Endothelial cell of umbilical vein (primary cell): ENCODE measurements around the gene PRRC2C. TPM values are rescaled to one million over a fixed set of nuclear protein-coding genes. Genes with fewer than 3 reads are reported as not detected.

Experiments
- BruUV-seq: library from RNA; stranded (reverse); fragments of 400-500 nt; replicated peaks from 2 replicates; lab custom pipeline; 2021; lab: Mats Ljungman, UMichigan
- CTCF ChIA-PET: fragments of 300-600, 350-600 bp; sonication (Branson Sonifier 250); formaldehyde crosslinking; loops from one replicate; lab custom pipeline; 2021; ENCODE audit warnings: antibody characterized with exemption, inconsistent platforms; lab: Charles Lee
- POLR2A ChIA-PET: fragments of 300-600, 350-600 bp; sonication (Branson Sonifier 250); formaldehyde crosslinking; loops from one replicate; lab custom pipeline; 2021; ENCODE audit warnings: antibody characterized with exemption, inconsistent platforms; lab: Charles Lee
- DNase-seq: peaks from one replicate; pipeline ENCODE4 v3.0.0-alpha.2; 2011; ENCODE audit warnings: low read depth, low spot score
- FAIRE-seq: peaks from 2 replicates; lab custom pipeline; 2011; peaks lifted over from hg19 to GRCh38; lab: Jason Lieb, UNC
- H2AFZ ChIP-seq: 2 replicates; pipeline ENCODE4 v1.6.0; 2012; ENCODE audit warnings: low read depth, low read length, control low read depth, inconsistent platforms
- H3K27ac ChIP-seq: 2 replicates; pipeline ENCODE4 v1.5.1; 2011; ENCODE audit warnings: low read depth, mild to moderate bottlenecking, control low read depth, low read length, moderate library complexity; ENCODE audit not compliant: insufficient read depth
- H3K27me3 ChIP-seq, 2 experiments: 2 replicates each; pipeline versions ENCODE4 v1.6.0 to v1.6.1; 2011; ENCODE audit warnings: low read length in 2 of 2, mixed read lengths in 1 of 2; ENCODE audit not compliant: control insufficient read depth in 2 of 2, insufficient read depth in 2 of 2
- H3K36me3 ChIP-seq, 2 experiments: 2 replicates in 1 of 2; 3 replicates in 1 of 2; pipeline ENCODE4 v1.5.1; 2011; ENCODE audit warnings: low read length in 2 of 2, mild to moderate bottlenecking in 1 of 2, moderate library complexity in 1 of 2; ENCODE audit not compliant: control insufficient read depth in 2 of 2, insufficient read depth in 2 of 2; ENCODE audit errors: extremely low read depth in 1 of 2
- H3K4me1 ChIP-seq: 3 replicates; pipeline ENCODE4 v1.5.1; 2011; ENCODE audit warnings: mild to moderate bottlenecking, low read length; ENCODE audit not compliant: control insufficient read depth, insufficient read depth; ENCODE audit errors: extremely low read depth
- H3K4me2 ChIP-seq: 2 replicates; pipeline ENCODE4 v1.6.1; 2011; ENCODE audit warnings: low read length, control low read depth, mixed read lengths; ENCODE audit not compliant: insufficient read depth
- H3K4me3 ChIP-seq, 3 experiments: fragments of 200-600 bp in 1 of 3; sonication (generic), shearing (Covaris generic) in 1 of 3; replicated peaks in 1 of 3; 2 replicates each; pipeline ENCODE4 v1.5.1; 2011 to 2016; ENCODE audit warnings: control low read depth in 3 of 3, low read length in 3 of 3, mild to moderate bottlenecking in 2 of 3, inconsistent platforms in 1 of 3, low read depth in 1 of 3, moderate library complexity in 1 of 3; ENCODE audit not compliant: insufficient read depth in 1 of 3
- H3K79me2 ChIP-seq: 2 replicates; pipeline ENCODE4 v1.6.0; 2012; ENCODE audit warnings: low read length, inconsistent platforms; ENCODE audit not compliant: control insufficient read depth, insufficient read depth
- H3K9ac ChIP-seq: replicated peaks from 2 replicates; pipeline ENCODE3; 2011; ENCODE audit warnings: low read length, control low read depth; ENCODE audit not compliant: insufficient read depth; ENCODE audit errors: extremely low read depth
- H3K9me1 ChIP-seq: replicated peaks from 3 replicates; pipeline ENCODE4 v1.6.0; 2011; ENCODE audit warnings: mild to moderate bottlenecking, low read length; ENCODE audit not compliant: control insufficient read depth, insufficient read depth; ENCODE audit errors: extremely low read depth
- H3K9me3 ChIP-seq: replicated peaks from 2 replicates; pipeline ENCODE4 v1.5.1; 2012; ENCODE audit warnings: low read length, inconsistent platforms; ENCODE audit not compliant: control insufficient read depth, insufficient read depth
- H4K20me1 ChIP-seq: replicated peaks from 2 replicates; pipeline ENCODE3; 2011; ENCODE audit warnings: mild to moderate bottlenecking, low read length; ENCODE audit not compliant: control insufficient read depth, insufficient read depth; ENCODE audit errors: extremely low read depth
- EZH2 ChIP-seq: IDR thresholded peaks from 2 replicates; pipeline ENCODE4 v1.6.1; 2012; ENCODE audit warnings: borderline replicate concordance, low read depth, mild to moderate bottlenecking, moderate library complexity, low read length, inconsistent platforms; ENCODE audit not compliant: severe bottlenecking
- FOS ChIP-seq: IDR thresholded peaks from 2 replicates; pipeline ENCODE4 v1.6.1; 2011; ENCODE audit warnings: mild to moderate bottlenecking, low read length, moderate library complexity, borderline replicate concordance; ENCODE audit not compliant: insufficient read depth
- GATA2 ChIP-seq: IDR thresholded peaks from 2 replicates; pipeline ENCODE4 v1.7.0; 2011; ENCODE audit warnings: low read depth, mild to moderate bottlenecking, moderate library complexity, mixed read lengths, low read length; ENCODE audit not compliant: insufficient read length, insufficient read depth
- JUN ChIP-seq: IDR thresholded peaks from 2 replicates; pipeline ENCODE4 v1.6.1; 2011; ENCODE audit warnings: borderline replicate concordance, low read depth; ENCODE audit not compliant: insufficient read length, insufficient read depth
- MYC ChIP-seq: IDR thresholded peaks from one replicate; pipeline ENCODE4 v1.6.1; 2011; ENCODE audit warnings: mild to moderate bottlenecking, low read depth, low read length
- POLR2A ChIP-seq: IDR thresholded peaks from 2 replicates; pipeline ENCODE4 v1.6.1; 2012; ENCODE audit warnings: low read depth, mild to moderate bottlenecking, control low read depth, low read length
- POLR2AphosphoS5 ChIP-seq: IDR thresholded peaks from 2 replicates; pipeline ENCODE4 v1.6.1; 2012; ENCODE audit warnings: low read depth, mild to moderate bottlenecking, control low read depth, low read length, moderate library complexity; ENCODE audit not compliant: insufficient read depth
- dilution Hi-C: fragments of 300-500 bp; cut with MboI; formaldehyde crosslinking; loops from one replicate; pipeline ENCODE4 v1.15.0; 2019; ENCODE audit warnings: low sequenced_read_pairs; ENCODE audit not compliant: extremely low pct_ligation_motif_present
- intact Hi-C: fragments of 100-400 bp; cut with micrococcal nuclease; formaldehyde crosslinking; loops from one replicate; pipeline ENCODE4 v1.10.0; 2022
- polyA plus RNA-seq, 4 experiments: library from polyadenylated mRNA; depleted of rRNA in 3 of 4; stranded (reverse) in 3 of 4; unstranded in 1 of 4; fragments of >200 nt; gene quantifications; 2 replicates each; pipeline versions ENCODE4 v1.2.1 to v1.2.3, GENCODE V29; 2011 to 2012; ENCODE audit warnings: missing spikeins in 1 of 4
- total RNA-seq: library from RNA; stranded (reverse); gene quantifications from 2 replicates; pipeline ENCODE4 v1.2.3, GENCODE V29; 2021
- TF ChIP-seq, protein P1 (sequence below), 2 donors: IDR thresholded peaks; 1 replicate in 1 of 2; 2 replicates in 1 of 2; pipeline ENCODE4 v1.5.1; 2011; ENCODE audit warnings: low read length in 2 of 2, mild to moderate bottlenecking in 2 of 2, moderate library complexity in 2 of 2, control low read depth in 1 of 2, inconsistent platforms in 1 of 2, low read depth in 1 of 2; ENCODE audit not compliant: insufficient read depth in 1 of 2; ENCODE audit errors: extremely low read depth in 1 of 2
- TF ChIP-seq, protein P2 (sequence below): IDR thresholded peaks from 2 replicates; pipeline ENCODE4 v1.6.1; 2011; ENCODE audit not compliant: insufficient read depth, insufficient read length

Gene PRRC2C
- total and polyA plus RNA-seq, 2 donors (not counting 3 experiments of a cell fraction or from before 2014, with no cell fraction given) = 65.7 to 199 TPM

DNA sequence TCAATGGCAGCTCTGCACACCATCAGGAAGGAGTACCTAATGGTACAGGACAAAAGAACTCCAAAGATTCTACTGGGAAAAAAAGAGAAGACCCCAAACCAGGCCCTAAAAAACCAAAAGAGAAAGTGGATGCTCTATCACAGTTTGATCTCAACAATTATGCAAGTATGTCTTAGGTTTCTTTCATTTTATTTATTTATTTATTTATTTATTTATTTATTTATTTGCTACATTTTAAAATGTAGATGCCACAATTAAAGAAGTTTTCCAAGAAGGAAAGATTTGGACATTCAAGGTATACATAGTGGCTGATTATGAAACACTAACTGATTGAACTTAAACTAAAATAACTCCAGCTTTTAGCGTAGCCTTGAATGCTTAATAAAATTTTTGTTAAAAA lies 60.2 kb downstream of the PRRC2C start:
- Histone ChIP-seq H3K4me3 (no peak overlapping the region), H3K27ac (no peak overlapping the region), H3K9ac (no peak overlapping the region), H3K27me3 (no peaks in the 10 kb centered on the region), H4K20me1 (peaks cover 6% of the 10 kb centered on the region), H3K36me3 (peaks cover 23% of the 10 kb centered on the region in 2 experiments), H3K4me1 (no peaks in the 10 kb centered on the region), H3K9me1 (no peaks in the 10 kb centered on the region), H3K4me2 (no peak overlapping the region), H2AFZ (no peak overlapping the region), H3K9me3 (no peaks in the 10 kb centered on the region), H3K79me2 (peaks cover 34% of the 10 kb centered on the region)
- TF ChIP-seq GATA2 (no peak), JUN (no peak), POLR2AphosphoS5 (no peak), EZH2 (no peak), MYC (no peak), FOS (no peak), POLR2A (no peak)
- TF ChIP-seq, protein P1, sequence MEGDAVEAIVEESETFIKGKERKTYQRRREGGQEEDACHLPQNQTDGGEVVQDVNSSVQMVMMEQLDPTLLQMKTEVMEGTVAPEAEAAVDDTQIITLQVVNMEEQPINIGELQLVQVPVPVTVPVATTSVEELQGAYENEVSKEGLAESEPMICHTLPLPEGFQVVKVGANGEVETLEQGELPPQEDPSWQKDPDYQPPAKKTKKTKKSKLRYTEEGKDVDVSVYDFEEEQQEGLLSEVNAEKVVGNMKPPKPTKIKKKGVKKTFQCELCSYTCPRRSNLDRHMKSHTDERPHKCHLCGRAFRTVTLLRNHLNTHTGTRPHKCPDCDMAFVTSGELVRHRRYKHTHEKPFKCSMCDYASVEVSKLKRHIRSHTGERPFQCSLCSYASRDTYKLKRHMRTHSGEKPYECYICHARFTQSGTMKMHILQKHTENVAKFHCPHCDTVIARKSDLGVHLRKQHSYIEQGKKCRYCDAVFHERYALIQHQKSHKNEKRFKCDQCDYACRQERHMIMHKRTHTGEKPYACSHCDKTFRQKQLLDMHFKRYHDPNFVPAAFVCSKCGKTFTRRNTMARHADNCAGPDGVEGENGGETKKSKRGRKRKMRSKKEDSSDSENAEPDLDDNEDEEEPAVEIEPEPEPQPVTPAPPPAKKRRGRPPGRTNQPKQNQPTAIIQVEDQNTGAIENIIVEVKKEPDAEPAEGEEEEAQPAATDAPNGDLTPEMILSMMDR (IDR thresholded peaks at IDR 0.05; ENCODE audit: extremely low read depth in 1 of 2, insufficient read depth in 1 of 2, low read depth in 1 of 2, low read length in 2 of 2) = no peak
- TF ChIP-seq, protein P2, sequence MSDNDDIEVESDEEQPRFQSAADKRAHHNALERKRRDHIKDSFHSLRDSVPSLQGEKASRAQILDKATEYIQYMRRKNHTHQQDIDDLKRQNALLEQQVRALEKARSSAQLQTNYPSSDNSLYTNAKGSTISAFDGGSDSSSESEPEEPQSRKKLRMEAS = no peak
- intact Hi-C loops (no loop called here), dilution Hi-C loops (no loop called here)
- ChIA-PET POLR2A (no interaction called here), CTCF (no interaction called here)
- DNase-seq = no peak
- BruUV-seq = no TSS peak
- no peak for FAIRE-seq
